ENCODE results near the gene FGFBP3.

DNA sequence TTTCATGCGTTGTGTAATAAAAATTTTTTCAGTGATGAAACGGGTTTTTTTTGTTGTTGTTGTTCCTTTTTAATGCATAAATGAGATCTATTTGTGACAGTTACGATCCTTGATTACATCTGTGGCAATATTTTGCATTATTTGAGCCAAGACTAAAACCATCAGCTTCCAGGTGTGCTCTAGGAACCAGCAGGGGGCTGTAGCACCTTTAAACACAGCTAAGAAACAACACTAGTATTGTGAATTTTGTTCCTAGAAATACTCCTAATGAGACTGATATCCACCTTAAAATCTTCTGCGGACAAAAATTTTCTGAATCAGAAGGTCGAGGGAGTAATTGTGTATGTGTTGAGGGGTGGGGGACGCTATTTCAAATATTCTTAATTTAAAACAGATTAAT, 52.6 kb downstream of the FGFBP3 start:
- TF ChIP-seq POLR2A (IDR thresholded peaks at IDR 0.05; ENCODE audit: borderline replicate concordance, extremely low read depth, insufficient read depth, insufficient read length) = no peak
- TF ChIP-seq, protein P1, sequence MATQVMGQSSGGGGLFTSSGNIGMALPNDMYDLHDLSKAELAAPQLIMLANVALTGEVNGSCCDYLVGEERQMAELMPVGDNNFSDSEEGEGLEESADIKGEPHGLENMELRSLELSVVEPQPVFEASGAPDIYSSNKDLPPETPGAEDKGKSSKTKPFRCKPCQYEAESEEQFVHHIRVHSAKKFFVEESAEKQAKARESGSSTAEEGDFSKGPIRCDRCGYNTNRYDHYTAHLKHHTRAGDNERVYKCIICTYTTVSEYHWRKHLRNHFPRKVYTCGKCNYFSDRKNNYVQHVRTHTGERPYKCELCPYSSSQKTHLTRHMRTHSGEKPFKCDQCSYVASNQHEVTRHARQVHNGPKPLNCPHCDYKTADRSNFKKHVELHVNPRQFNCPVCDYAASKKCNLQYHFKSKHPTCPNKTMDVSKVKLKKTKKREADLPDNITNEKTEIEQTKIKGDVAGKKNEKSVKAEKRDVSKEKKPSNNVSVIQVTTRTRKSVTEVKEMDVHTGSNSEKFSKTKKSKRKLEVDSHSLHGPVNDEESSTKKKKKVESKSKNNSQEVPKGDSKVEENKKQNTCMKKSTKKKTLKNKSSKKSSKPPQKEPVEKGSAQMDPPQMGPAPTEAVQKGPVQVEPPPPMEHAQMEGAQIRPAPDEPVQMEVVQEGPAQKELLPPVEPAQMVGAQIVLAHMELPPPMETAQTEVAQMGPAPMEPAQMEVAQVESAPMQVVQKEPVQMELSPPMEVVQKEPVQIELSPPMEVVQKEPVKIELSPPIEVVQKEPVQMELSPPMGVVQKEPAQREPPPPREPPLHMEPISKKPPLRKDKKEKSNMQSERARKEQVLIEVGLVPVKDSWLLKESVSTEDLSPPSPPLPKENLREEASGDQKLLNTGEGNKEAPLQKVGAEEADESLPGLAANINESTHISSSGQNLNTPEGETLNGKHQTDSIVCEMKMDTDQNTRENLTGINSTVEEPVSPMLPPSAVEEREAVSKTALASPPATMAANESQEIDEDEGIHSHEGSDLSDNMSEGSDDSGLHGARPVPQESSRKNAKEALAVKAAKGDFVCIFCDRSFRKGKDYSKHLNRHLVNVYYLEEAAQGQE (IDR thresholded peaks at IDR 0.05; ENCODE audit: low read depth) = no peak
- no peak for TF ChIP-seq ZFX (IDR thresholded peaks at IDR 0.05)
- no peak for TF ChIP-seq YY1 (IDR thresholded peaks at IDR 0.05; ENCODE audit: extremely low read depth, insufficient replicate concordance, low read depth, low read length)
- TF ChIP-seq, protein P2, sequence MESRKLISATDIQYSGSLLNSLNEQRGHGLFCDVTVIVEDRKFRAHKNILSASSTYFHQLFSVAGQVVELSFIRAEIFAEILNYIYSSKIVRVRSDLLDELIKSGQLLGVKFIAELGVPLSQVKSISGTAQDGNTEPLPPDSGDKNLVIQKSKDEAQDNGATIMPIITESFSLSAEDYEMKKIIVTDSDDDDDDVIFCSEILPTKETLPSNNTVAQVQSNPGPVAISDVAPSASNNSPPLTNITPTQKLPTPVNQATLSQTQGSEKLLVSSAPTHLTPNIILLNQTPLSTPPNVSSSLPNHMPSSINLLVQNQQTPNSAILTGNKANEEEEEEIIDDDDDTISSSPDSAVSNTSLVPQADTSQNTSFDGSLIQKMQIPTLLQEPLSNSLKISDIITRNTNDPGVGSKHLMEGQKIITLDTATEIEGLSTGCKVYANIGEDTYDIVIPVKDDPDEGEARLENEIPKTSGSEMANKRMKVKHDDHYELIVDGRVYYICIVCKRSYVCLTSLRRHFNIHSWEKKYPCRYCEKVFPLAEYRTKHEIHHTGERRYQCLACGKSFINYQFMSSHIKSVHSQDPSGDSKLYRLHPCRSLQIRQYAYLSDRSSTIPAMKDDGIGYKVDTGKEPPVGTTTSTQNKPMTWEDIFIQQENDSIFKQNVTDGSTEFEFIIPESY (IDR thresholded peaks at IDR 0.05; ENCODE audit: extremely low read depth, insufficient replicate concordance, low read length) = no peak
- TF ChIP-seq, protein P3, sequence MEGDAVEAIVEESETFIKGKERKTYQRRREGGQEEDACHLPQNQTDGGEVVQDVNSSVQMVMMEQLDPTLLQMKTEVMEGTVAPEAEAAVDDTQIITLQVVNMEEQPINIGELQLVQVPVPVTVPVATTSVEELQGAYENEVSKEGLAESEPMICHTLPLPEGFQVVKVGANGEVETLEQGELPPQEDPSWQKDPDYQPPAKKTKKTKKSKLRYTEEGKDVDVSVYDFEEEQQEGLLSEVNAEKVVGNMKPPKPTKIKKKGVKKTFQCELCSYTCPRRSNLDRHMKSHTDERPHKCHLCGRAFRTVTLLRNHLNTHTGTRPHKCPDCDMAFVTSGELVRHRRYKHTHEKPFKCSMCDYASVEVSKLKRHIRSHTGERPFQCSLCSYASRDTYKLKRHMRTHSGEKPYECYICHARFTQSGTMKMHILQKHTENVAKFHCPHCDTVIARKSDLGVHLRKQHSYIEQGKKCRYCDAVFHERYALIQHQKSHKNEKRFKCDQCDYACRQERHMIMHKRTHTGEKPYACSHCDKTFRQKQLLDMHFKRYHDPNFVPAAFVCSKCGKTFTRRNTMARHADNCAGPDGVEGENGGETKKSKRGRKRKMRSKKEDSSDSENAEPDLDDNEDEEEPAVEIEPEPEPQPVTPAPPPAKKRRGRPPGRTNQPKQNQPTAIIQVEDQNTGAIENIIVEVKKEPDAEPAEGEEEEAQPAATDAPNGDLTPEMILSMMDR (IDR thresholded peaks at IDR 0.05 in 2 of 3, conservative IDR thresholded peaks at IDR 0.05 in 1 of 3; ENCODE audit: borderline replicate concordance in 1 of 3, insufficient read depth in 1 of 3, low read depth in 2 of 3, low read length in 2 of 3) = peak; percentile 26 to 64 (median 55); a peak in 5 of 6 replicates

Measured in HCT116 (cell line).